GM18870 (cell line): ENCODE data around the gene ERICH2.
"Not testable (repeated sequence)": the region's sequence is repeated elsewhere in the genome, so short reads cannot be mapped to it uniquely, and the experiment has no call there.

Source experiments
- ATAC-seq: cut with Tn5 transposase; IDR thresholded peaks from one replicate; pipeline ENCODE4 v1.9.1; 2021; ENCODE audit warnings: moderate library complexity; ENCODE audit not compliant: unreplicated experiment

The ERICH2 gene

DNA sequence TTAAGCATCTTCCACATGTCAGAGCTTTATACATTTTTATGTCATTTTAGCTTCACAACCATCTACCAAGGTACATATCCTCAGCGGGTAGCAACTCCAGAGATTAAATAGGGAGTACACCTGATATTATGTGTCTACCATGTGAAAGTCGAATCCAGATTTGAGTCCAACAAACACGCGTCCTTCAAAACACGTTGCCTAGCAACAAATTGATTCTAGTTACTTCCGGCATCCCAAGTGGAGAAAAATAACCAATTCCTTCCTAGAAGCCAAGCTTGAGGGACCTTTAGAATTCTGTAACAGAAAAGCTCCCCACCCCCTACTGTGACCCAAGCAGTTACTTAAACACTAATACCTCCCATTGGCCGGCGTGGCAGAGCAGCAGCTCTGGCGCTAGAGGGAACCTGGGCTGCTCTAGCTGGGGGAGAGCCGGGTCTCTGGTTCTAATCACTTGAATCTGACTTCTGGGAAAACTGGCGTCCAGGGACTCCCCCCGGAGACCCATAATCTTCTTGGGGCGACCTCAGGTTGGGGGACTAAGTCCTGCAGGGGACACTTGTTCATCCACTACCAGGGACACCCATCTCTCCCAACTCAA, at the start of gene ERICH2:
TSS of gene ERICH2 (plus strand) at position 371 of the 598 bp plus-strand sequence. CDS start 304 bp downstream, outside the sequence.
- ATAC-seq, result no peak

- no peak for ATAC-seq
These were observed 48.5 kb upstream of the ERICH2 start for GRCh38 chr2:170721678-170722077.

DNA sequence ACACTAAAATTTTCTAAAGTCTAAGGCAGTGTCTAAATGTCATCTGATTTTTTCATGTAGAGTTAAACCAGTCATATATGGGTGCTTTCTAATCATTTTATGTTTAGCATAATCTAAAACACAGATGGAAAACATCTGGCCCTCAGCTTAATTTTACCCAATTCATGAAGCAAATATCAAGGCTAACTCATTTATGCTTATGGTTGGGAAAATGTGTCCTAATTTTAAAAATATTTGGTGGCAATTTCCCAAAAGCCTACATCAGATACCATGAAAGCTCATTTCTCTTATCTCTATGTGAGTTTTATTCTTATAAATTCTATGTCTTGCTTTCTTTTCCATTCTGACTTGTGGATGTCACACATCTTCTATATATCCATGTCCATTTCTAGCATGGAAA, 47.9 kb upstream of the ERICH2 start:
- no peak for ATAC-seq

GRCh38 chr2:170723446-170723958, 46.7 kb upstream of the ERICH2 start:
- ATAC-seq, result no peak

DNA sequence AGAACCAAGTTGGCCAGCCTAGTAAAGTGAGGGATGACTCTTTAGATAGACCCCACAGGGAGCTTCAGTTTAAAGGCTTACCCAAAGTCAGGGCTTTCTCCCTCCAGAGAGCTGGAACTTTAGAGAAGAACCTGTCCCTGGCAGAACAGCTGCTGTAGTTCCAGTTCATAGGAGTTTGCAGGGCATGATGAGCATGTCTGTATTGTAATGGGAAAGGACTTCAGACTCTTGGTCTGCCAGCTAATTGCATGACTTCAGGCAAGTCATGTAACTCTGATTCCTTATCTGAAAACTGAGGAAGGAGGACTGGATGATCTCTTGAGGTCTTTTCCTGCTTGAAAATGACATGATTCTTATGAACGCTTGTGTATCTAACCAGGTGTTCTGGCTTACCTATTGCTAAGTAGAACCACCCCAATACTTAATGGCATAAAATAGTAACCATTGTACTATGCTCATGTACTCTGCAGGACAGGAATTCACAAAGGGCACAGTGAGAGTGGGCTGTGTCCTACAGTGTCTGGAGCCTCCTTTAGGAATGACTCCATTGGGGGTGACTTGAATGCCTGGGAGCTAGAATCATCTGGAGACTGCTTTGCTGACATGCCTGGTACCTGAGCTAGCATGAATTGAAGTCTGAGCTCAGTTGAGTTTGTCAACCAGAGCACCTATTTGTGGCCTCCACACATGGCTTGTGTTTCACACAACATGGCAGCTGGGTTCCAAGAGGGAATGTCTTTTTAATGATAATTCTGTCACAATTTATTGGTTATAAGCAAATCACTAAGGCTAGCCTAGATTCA, 36.2 kb upstream of the ERICH2 start:
- no peak for ATAC-seq

DNA sequence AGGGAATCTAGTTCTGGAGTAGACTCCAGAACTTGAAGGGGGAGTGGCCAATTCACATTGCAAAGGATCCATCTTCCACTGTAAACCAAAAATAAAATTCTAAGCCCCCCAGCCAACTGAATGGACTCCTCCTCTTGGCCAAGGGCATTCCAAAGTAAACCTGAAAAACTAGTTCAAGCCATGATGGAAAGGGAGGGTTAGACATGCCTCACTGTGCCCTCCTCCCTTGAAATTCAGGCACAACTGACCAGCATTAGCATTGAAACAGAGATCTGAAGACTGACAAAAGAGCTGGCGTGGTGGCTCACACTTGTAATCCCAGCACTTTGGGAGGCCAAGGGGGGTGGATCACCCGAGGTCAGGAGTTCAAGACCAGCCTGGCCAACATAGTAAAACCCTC, 35.6 kb upstream of the ERICH2 start:
- ATAC-seq, result not testable (repeated sequence)

DNA sequence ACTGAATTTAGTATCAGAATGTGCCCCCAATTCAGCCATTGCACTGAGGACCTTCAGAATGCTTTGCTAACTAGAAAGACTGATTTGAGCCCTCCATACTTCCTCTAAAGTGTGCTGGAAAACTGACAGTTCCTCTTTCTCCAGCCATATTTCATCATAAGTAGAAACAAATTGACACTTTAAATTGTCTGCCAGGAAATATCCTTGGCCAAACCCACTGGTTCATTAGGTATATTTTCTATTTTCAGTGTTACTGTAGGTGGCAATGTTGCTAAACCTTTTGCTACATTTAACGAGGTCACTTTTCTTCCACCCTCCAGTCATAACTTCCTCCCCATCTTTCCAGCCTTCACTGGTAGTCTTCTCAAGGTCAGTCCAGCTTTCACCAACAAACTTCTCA, 33.5 kb upstream of the ERICH2 start:
- no peak for ATAC-seq

- no peak for ATAC-seq
These were observed 32.8 kb upstream of the ERICH2 start for GRCh38 chr2:170737406-170737805.

GRCh38 chr2:170737821-170738220, 32.4 kb upstream of the ERICH2 start:
- ATAC-seq, result no peak

DNA sequence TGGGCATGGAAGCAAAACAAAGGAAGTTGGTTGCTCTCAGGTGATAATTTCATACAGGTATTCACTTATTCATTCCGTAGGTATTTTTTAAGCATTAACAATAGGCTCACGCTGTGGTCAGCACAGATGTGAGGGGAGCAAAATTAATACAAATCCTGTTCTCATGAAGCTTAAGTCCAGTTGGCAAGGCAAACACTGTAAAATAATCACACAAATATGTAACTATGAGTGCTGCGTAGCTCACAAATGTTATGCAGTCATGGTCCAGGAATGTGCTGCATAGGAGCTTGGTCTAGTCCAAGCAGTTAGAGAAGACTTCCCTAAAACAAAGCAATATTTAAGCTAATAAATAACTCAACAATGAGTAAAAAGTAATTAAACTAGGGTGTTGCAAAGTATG, 31.1 kb upstream of the ERICH2 start:
- ATAC-seq, result no peak

DNA sequence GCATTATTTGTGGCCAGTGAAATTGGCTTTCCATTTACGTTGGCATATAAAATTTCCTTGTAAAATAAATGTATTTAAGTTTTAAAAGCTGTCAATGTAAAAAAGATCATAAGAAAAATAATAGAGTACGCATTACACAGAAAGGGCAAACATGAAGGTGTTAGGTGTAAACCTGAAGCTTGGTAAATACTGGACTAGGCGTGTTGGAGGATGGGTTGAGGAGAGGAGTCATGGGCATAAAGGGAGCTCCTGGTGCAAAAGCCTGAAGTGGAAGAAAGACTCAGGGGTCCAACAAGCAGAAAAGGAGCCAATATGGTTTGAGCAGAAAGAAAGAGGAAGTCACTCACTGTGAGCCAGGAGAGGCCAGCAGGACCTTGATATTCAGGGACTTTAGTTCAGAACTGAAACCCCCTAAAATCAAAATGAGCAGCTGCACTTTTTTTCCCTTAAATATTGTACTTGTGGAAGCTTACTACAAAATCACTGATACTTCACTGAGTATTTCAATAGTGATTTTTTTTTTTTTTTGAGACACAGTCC, 30.6 kb upstream of the ERICH2 start:
- ATAC-seq, result no peak

DNA sequence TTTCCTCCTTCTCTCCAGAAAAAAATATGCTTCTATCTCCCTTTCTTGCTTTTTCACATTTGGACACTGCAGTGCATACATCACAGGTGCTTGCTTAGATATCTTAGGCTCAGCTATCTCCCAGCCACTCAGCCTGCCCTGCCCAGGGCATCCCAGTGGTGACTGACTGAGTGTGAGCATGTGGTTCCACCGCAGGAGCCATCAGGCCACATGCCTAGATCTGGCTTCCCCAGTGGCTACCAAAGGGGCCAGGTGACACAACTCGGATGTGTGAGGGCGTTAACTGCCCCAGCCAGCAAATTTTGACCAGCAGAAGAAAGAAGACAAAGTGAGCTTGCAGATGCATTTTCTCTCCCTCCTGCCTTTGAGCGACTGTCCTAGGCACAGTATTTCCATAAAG, 29.5 kb upstream of the ERICH2 start:
- ATAC-seq, result no peak

DNA sequence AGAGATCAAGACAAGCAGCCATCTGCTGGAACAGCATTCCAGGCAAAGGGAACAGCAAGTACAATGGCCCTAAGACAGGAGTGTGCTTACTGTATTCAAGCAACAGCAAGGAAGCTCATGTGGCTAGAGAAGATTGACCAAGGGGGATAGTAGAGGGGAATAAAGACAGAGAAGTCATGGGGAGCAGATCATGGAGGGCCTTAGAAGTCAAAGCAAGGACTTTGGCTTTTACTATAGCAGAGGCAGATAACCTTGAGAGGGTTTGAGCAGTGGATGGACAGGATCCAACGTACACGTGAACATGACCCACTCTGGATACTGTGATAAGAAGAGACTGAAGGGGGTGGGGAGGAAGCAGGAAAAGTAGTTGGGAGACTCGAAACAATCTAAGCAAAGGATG, 28.2 kb upstream of the ERICH2 start:
- no peak for ATAC-seq

GRCh38 chr2:170742896-170743529, 27.2 kb upstream of the ERICH2 start:
- ATAC-seq, result no peak

- no peak for ATAC-seq
These were observed 26.5 kb upstream of the ERICH2 start for GRCh38 chr2:170743530-170744239.

- no peak for ATAC-seq
These were observed 25.8 kb upstream of the ERICH2 start for GRCh38 chr2:170744248-170745002.

GRCh38 chr2:170745305-170745704, 24.9 kb upstream of the ERICH2 start:
- ATAC-seq, result no peak

DNA sequence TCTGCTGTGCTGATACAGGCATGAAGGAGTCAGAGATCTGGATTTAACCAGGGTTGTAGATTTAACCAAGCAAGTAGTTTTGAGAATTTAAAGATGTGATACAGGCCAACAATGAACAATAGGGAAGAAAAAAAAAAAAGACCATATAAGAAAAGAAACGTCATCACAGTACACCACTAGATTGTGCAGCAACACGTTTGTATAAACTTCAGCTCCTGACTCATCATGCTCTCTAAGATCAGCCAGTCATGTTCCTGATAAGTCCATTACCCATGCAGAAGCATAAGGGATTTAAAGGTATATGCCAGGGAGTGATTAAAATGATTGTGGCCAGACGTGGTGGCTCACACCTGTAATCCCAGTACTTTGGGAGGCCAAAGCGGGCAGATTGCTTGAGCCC, 22.3 kb upstream of the ERICH2 start:
- no peak for ATAC-seq

DNA sequence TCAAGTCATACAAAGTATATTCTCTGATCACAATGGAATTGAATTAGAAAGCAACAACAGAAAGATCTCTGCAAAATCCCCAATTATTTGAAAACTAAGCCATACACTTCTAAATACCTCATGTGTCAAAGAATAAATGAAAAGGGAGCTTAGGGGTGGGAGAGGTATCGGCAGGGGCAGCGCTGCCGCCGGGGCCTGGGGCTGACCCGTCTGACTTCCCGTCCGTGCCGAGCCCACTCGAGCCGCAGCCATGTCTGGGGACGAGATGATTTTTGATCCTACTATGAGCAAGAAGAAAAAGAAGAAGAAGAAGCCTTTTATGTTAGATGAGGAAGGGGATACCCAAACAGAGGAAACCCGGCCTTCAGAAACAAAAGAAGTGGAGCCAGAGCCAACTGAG, 18.6 kb upstream of the ERICH2 start:
- not testable (repeated sequence) for ATAC-seq

- ATAC-seq, result no peak
These were observed 8.6 kb upstream of the ERICH2 start for GRCh38 chr2:170761572-170761971.
